SKM-1 (cell line): Measurements from ENCODE around the gene MORN4.

ENCODE experiments used
- DNase-seq: peaks from one replicate; lab custom pipeline; 2025; ENCODE audit not compliant: unreplicated experiment; lab: John Stamatoyannopoulos, UW

MORN4 gene

GRCh38 chr10:97575127-97575668, 58.1 kb downstream of the MORN4 start:
- no peak for DNase-seq

- no peak for DNase-seq
These were observed 58.8 kb downstream of the MORN4 start for GRCh38 chr10:97574374-97575126.

DNA sequence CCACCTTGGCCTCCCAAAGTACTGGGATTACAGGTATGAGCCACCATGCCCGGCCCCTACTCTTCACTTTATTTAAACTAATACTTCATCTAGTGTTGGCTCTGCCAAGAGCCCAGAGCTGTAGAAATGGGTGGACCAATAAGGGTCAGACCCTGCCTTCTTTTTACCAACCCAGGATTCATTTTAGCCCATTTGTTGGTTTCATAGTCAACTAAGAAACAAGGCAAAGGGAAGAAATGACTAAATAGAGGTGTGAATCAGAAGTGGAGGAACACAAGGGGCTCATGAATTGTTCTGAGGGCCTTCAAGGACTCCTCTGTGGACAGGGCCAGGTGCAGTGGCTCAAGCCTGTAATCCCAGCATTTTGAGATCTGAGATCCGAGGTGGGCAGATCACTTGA, 59.6 kb downstream of the MORN4 start:
- no peak for DNase-seq

DNA sequence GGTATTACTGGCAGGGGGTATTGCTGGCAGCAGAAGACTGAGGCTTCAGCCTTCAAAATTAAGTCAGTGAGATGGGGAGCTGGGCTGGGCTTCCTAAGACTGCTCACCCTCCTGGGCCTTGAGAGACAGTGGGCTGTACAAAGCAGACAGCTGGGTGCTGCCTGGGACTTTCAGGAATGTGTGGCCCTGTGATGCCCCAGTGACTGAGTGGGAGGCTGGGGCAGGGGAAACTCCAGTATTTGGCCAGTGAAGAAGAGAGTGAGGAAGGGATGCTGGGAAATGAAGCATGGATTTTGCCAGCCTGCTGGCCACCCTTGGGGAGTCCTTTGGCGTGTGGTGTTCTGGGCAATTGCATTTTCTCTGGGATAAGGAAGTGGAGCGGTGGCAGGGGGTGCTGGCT, 60.3 kb downstream of the MORN4 start:
- no peak for DNase-seq

DNA sequence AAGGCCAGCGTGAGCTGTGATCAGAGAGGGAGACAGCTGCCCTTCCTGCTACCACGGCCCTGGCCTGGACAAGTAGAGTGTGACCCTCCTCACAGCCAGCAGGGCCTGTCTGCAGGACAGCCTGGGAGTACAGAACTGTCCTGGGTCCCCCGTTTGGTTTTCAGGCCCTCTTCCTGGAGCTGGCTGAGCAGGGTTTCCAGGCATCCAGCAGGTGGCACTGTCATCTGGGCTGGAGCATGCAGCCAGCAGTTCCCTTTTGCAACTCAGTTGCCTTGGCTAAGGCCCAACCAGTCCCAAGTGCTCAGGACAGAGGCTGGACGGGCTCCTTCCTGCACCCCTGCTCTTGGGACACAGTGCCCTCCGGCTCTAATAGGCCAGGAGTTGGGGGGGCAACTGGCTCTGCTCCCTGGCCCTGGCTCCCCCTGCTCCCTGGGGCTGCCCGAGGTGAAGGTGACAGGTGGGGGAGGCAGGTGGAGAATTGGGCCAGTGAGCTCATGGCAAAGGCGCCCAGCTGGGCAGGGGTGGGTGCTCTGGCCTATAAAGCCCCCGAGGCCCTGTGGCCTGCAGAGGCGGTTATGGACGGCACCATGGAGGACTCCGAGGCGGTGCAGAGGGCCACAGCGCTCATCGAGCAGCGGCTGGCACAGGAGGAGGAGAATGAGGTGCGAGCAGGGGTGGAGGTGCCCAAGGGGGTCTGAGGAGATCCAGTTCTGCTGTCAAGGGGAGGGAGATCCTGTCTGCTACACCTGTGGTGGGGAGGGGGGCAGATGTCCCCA, 60.9 kb downstream of the MORN4 start, which contains the start of gene ANKRD2:
Gene ANKRD2, plus strand, starts transcription at position 566 of the 776 bp plus-strand sequence. Its CDS starts 10 bp downstream, at position 576.
- DNase-seq, result peak; percentile 43

- DNase-seq, result no peak
These were observed 61.7 kb downstream of the MORN4 start for GRCh38 chr10:97571622-97572021.

DNA sequence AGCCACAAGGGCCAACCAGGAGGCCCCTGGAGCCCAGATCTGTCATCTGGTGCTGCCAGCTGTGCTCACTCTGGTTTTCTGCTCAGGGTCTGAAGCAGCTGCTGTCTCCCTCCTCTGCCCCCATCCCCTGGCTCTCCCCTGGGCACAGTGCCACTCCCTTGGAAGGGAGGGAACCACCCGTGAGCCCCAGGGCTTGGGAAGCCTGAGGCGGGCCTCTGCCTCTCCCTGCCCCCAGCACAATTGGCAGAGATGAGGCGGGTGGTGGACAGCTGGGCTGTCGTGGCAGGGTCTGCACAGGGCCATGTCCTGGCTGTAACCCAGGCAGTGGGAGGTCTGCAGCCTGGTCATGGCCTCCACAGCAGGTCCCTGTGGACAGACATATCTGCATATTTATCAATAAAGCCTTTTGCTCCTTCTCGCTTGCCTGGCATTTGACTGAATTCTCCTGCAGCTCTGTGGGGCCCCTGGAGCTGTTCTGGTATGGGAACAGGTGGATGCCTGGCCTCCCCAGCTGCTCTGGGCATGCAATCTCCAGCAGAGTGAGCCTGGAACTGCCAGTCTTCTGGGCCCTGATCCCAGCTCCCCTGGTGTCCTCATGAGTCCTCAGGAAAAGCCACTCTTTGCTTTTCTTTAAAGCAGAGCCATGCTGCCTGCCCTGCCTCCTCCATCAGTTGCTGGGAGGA, 62.4 kb downstream of the MORN4 start:
- DNase-seq, result no peak

DNA sequence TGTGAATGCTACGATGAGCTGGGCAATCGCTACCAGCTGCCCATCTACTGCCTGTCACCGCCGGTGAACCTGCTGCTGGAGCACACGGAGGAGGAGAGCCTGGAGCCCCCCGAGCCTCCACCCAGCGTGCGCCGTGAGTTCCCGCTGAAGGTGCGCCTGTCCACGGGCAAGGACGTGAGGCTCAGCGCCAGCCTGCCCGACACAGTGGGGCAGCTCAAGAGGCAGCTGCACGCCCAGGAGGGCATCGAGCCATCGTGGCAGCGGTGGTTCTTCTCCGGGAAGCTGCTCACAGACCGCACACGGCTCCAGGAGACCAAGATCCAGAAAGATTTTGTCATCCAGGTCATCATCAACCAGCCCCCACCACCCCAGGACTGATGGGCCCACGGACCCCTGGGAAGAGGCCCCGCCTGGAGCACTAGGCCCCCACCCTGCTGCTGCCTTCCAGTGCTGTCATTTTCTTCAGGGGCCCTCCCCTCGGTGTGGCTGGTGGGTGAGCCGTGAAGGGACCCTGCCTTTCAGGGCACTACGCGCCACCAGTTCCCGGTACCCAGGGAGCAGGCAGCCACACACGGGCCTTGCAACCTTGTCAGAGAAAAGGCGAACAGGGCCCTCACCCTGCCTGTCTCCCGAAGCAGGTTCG, 63.0 kb downstream of the MORN4 start:
- DNase-seq, result no peak

DNA sequence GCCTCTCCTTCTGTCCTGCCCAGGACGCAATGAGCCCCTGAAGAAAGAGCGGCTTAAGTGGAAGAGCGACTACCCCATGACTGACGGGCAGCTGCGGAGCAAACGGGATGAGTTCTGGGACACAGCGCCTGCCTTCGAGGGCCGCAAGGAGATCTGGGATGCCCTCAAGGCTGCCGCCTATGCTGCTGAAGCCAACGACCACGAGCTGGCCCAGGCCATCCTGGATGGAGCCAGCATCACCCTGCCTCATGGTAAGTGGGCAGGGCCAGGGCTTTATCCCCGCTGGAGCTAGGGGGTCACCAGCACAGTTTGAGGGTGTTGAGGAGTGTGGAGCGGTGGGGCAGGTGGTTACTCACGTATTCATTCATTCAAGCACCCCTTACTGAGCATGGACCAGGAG, 65.4 kb downstream of the MORN4 start:
- DNase-seq, result no peak

DNA sequence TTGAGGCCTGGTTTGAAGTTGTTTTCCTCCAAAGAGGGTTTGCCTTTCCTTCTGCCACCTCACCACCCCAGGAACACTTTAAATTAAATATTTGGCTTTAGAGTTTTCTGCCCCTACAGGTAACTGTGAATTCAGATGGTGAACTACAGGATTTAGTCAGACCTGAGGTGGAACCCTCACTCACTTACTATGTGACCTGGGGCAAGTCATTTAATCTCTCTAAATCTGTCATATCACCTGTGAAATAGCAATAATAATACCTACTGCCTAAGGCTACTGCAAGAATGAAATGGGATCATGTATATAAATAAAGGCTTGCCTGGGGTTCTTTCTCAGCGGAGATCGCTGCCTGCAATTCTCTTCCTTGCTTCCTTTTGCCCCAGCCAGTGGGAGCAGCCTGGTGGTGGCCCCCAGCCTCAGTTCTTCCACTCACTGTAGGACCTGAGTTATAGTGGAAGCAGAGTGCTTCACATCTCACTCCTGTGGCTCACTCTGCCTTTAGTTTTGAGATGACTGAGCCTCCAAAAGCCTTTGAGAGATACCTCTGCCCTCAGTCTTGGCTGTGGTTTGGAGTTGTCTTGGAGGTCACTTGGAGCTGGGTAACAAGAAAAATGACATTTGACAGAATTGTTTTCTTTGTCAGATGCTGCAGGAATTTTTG, 66.8 kb downstream of the MORN4 start:
- DNase-seq, result no peak

- DNase-seq, result no peak
These were observed 68.5 kb downstream of the MORN4 start for GRCh38 chr10:97564776-97565175.
